GM23338 (cell line): ENCODE measurements around the gene NDUFS4. TPM values are rescaled to one million over a fixed set of nuclear protein-coding genes. Genes with fewer than 3 reads are reported as not detected.

ENCODE experiments used
- ATAC-seq: fragments of 200-7000 bp; cut with Tn5 transposase; 3 replicates; pipeline ENCODE4 v1.9.1; 2020
- DNase-seq: peaks from one replicate; pipeline ENCODE4 v3.0.0-alpha.2; 2015; ENCODE audit warnings: low spot score
- H2AFZ ChIP-seq: fragments of 200-600 bp; sonication (generic); 2 replicates; pipeline ENCODE4 v1.8.0; 2016; ENCODE audit warnings: antibody characterized with exemption, mild to moderate bottlenecking, moderate library complexity
- H3F3A ChIP-seq: fragments of 200-600 bp; sonication (generic); replicated peaks from 2 replicates; pipeline ENCODE4 v1.8.0; 2017; ENCODE audit warnings: antibody characterized with exemption, mixed run types, low read depth
- H3K27ac ChIP-seq: fragments of 200-600 bp; sonication (generic); 2 replicates; pipeline ENCODE4 v1.6.1; 2016; ENCODE audit warnings: low read depth
- H3K27me3 ChIP-seq: fragments of 200-600 bp; sonication (generic); 2 replicates; pipeline ENCODE4 v1.8.0; 2016; ENCODE audit warnings: mild to moderate bottlenecking, mixed run types, moderate library complexity; ENCODE audit not compliant: insufficient read depth
- H3K36me3 ChIP-seq: fragments of 200-600 bp; sonication (generic); 2 replicates; pipeline ENCODE4 v1.8.0; 2016; ENCODE audit warnings: mild to moderate bottlenecking; ENCODE audit not compliant: insufficient read depth
- H3K4me1 ChIP-seq: fragments of 200-600 bp; sonication (generic); 2 replicates; pipeline ENCODE4 v1.8.0; 2016; ENCODE audit warnings: mild to moderate bottlenecking, moderate library complexity; ENCODE audit not compliant: insufficient read depth
- H3K4me2 ChIP-seq: fragments of 200-600 bp; sonication (generic); 2 replicates; pipeline ENCODE4 v1.7.1; 2017; ENCODE audit warnings: mixed run types
- H3K4me3 ChIP-seq: fragments of 200-600 bp; sonication (generic); 2 replicates; pipeline ENCODE4 v1.6.1; 2016; ENCODE audit warnings: mixed run types
- H3K79me2 ChIP-seq: fragments of 200-600 bp; sonication (generic); replicated peaks from 2 replicates; pipeline ENCODE4 v1.8.0; 2017; ENCODE audit warnings: mild to moderate bottlenecking; ENCODE audit not compliant: insufficient read depth
- H3K9me2 ChIP-seq: fragments of 200-600 bp; sonication (generic); 2 replicates; pipeline ENCODE4 v1.8.0; 2017; ENCODE audit not compliant: insufficient read depth
- H4K20me1 ChIP-seq: fragments of 200-600 bp; sonication (generic); replicated peaks from 2 replicates; pipeline ENCODE4 v1.8.0; 2017; ENCODE audit warnings: mild to moderate bottlenecking; ENCODE audit not compliant: insufficient read depth
- H3K27ac Mint-ChIP-seq: 2 replicates; pipeline ENCODE4 v1.8.0; 2020; ENCODE audit warnings: inconsistent platforms, mild to moderate bottlenecking, moderate library complexity, mixed read lengths
- H3K27me3 Mint-ChIP-seq: 3 replicates; pipeline ENCODE4 v1.8.0; 2022; ENCODE audit warnings: low read depth, mild to moderate bottlenecking, moderate library complexity, mixed read lengths, inconsistent platforms; ENCODE audit not compliant: insufficient read depth, poor library complexity
- H3K36me3 Mint-ChIP-seq: 3 replicates; pipeline ENCODE4 v1.8.0; 2021; ENCODE audit warnings: low read depth, mild to moderate bottlenecking, inconsistent platforms, moderate library complexity, mixed read lengths
- H3K4me1 Mint-ChIP-seq: 3 replicates; pipeline ENCODE4 v1.8.0; 2020; ENCODE audit warnings: mild to moderate bottlenecking, inconsistent platforms, mixed read lengths
- H3K4me3 Mint-ChIP-seq: 3 replicates; pipeline ENCODE4 v1.8.0; 2021; ENCODE audit warnings: moderate library complexity, mild to moderate bottlenecking, inconsistent platforms, mixed read lengths
- H3K9me3 Mint-ChIP-seq: 3 replicates; pipeline ENCODE4 v1.8.0; 2020; ENCODE audit warnings: moderate library complexity, mild to moderate bottlenecking, inconsistent platforms, mixed read lengths
- ETS1 ChIP-seq: IDR thresholded peaks from 2 replicates; pipeline ENCODE4 v1.6.1; 2016; ENCODE audit warnings: antibody characterized with exemption
- EZH2 ChIP-seq: fragments of 200-600 bp; sonication (generic); IDR thresholded peaks from one replicate; pipeline ENCODE4 v1.8.0; 2017; ENCODE audit warnings: antibody characterized with exemption, mild to moderate bottlenecking, low read depth; ENCODE audit not compliant: unreplicated experiment
- EZH2phosphoT487 ChIP-seq: fragments of 200-600 bp; sonication (generic); IDR thresholded peaks from one replicate; pipeline ENCODE4 v1.8.1; 2018; ENCODE audit warnings: antibody characterized with exemption; ENCODE audit not compliant: unreplicated experiment
- JUNB ChIP-seq: IDR thresholded peaks from one replicate; pipeline ENCODE4 v1.6.1; 2016; ENCODE audit warnings: antibody characterized with exemption; ENCODE audit not compliant: unreplicated experiment
- POLR2AphosphoS5 ChIP-seq: IDR thresholded peaks from 2 replicates; pipeline ENCODE4 v1.6.1; 2016; ENCODE audit warnings: antibody characterized with exemption, low read depth
- STAT1 ChIP-seq: IDR thresholded peaks from one replicate; pipeline ENCODE4 v1.6.1; 2016; ENCODE audit warnings: antibody characterized with exemption; ENCODE audit not compliant: unreplicated experiment
- ZNF331 ChIP-seq: fragments of 250-450 bp; sonication (Bioruptor Pico); IDR thresholded peaks from 2 replicates; pipeline ENCODE4 v1.5.0; 2020; ENCODE audit warnings: low read depth, mild to moderate bottlenecking, moderate library complexity
- polyA plus RNA-seq: library from polyadenylated mRNA; unstranded; fragments of >200 nt; fragmentation: Nextera tagmentation; extraction: Ambion mirVana; gene quantifications from 2 replicates; pipeline ENCODE4 v1.2.1, GENCODE V29; 2016
- total RNA-seq: library from RNA; depleted of rRNA; stranded (reverse); fragments of >200 nt; shearing (Covaris generic); gene quantifications from 2 replicates; pipeline ENCODE4 v1.2.3, GENCODE V29; 2014
- TF ChIP-seq, protein P1 (sequence below): IDR thresholded peaks from one replicate; pipeline ENCODE4 v1.6.1; 2018; ENCODE audit warnings: antibody characterized with exemption; ENCODE audit not compliant: unreplicated experiment
- TF ChIP-seq, protein P2 (sequence below), 2 experiments: fragments of 200-600 bp in 1 of 2; sonication (generic) in 1 of 2; conservative IDR thresholded peaks; 2 replicates each; pipeline versions ENCODE4 v1.5.1 to v1.6.1; 2016 to 2017; ENCODE audit warnings: antibody characterized with exemption in 2 of 2, low read depth in 2 of 2, mild to moderate bottlenecking in 2 of 2, moderate library complexity in 1 of 2

NDUFS4 gene
- total and polyA plus RNA-seq, 2 experiments from 2014 or later = 65.6 to 151 TPM

- H3K27me3 ChIP-seq = no peaks in the 10 kb centered on the region
- H3K79me2 ChIP-seq = no peaks in the 10 kb centered on the region
- ATAC-seq (no peak), DNase-seq (no peak)
- Mint-ChIP-seq H3K9me3 (peaks cover 31% of the 10 kb centered on the region), H3K27me3 (no peaks in the 10 kb centered on the region), H3K4me1 (no peaks in the 10 kb centered on the region), H3K4me3 (no peak overlapping the region), H3K27ac (no peak overlapping the region), H3K36me3 (peaks cover 23% of the 10 kb centered on the region)
- no peak overlapping the region for H2AFZ ChIP-seq
- no peaks in the 10 kb centered on the region for H3K9me2 ChIP-seq
- H3K4me2 ChIP-seq = no peak overlapping the region
- H3K27ac ChIP-seq = no peak overlapping the region
- TF ChIP-seq POLR2AphosphoS5 = no peak
- no peak for TF ChIP-seq ETS1
- TF ChIP-seq, protein P1, sequence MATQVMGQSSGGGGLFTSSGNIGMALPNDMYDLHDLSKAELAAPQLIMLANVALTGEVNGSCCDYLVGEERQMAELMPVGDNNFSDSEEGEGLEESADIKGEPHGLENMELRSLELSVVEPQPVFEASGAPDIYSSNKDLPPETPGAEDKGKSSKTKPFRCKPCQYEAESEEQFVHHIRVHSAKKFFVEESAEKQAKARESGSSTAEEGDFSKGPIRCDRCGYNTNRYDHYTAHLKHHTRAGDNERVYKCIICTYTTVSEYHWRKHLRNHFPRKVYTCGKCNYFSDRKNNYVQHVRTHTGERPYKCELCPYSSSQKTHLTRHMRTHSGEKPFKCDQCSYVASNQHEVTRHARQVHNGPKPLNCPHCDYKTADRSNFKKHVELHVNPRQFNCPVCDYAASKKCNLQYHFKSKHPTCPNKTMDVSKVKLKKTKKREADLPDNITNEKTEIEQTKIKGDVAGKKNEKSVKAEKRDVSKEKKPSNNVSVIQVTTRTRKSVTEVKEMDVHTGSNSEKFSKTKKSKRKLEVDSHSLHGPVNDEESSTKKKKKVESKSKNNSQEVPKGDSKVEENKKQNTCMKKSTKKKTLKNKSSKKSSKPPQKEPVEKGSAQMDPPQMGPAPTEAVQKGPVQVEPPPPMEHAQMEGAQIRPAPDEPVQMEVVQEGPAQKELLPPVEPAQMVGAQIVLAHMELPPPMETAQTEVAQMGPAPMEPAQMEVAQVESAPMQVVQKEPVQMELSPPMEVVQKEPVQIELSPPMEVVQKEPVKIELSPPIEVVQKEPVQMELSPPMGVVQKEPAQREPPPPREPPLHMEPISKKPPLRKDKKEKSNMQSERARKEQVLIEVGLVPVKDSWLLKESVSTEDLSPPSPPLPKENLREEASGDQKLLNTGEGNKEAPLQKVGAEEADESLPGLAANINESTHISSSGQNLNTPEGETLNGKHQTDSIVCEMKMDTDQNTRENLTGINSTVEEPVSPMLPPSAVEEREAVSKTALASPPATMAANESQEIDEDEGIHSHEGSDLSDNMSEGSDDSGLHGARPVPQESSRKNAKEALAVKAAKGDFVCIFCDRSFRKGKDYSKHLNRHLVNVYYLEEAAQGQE = no peak
- no peaks in the 10 kb centered on the region for H3F3A ChIP-seq
- H3K36me3 ChIP-seq = peaks cover 4% of the 10 kb centered on the region
- no peak overlapping the region for H3K4me3 ChIP-seq
- no peaks in the 10 kb centered on the region for H3K4me1 ChIP-seq
- no peaks in the 10 kb centered on the region for H4K20me1 ChIP-seq
Observed at GRCh38 chr5:53512539-53512938, 47.9 kb upstream of the NDUFS4 start.

- peaks cover 2% of the 10 kb centered on the region for H3K27me3 Mint-ChIP-seq
- TF ChIP-seq EZH2phosphoT487 (no peak), STAT1 (no peak), JUNB (no peak), POLR2AphosphoS5 (no peak), ZNF331 (CRISPR knock-in tag) (no peak), ETS1 (no peak), EZH2 (no peak)
- TF ChIP-seq, protein P2, sequence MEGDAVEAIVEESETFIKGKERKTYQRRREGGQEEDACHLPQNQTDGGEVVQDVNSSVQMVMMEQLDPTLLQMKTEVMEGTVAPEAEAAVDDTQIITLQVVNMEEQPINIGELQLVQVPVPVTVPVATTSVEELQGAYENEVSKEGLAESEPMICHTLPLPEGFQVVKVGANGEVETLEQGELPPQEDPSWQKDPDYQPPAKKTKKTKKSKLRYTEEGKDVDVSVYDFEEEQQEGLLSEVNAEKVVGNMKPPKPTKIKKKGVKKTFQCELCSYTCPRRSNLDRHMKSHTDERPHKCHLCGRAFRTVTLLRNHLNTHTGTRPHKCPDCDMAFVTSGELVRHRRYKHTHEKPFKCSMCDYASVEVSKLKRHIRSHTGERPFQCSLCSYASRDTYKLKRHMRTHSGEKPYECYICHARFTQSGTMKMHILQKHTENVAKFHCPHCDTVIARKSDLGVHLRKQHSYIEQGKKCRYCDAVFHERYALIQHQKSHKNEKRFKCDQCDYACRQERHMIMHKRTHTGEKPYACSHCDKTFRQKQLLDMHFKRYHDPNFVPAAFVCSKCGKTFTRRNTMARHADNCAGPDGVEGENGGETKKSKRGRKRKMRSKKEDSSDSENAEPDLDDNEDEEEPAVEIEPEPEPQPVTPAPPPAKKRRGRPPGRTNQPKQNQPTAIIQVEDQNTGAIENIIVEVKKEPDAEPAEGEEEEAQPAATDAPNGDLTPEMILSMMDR (conservative IDR thresholded peaks at IDR 0.05; ENCODE audit: low read depth in 2 of 2) = no peak
- TF ChIP-seq, protein P1 = no peak
Observed at GRCh38 chr5:53515988-53516387, 44.5 kb upstream of the NDUFS4 start.

More at GRCh38 chr5:53515988-53516387, 44.5 kb upstream of the NDUFS4 start:
- Mint-ChIP-seq H3K4me1 (no peaks in the 10 kb centered on the region), H3K9me3 (peaks cover 11% of the 10 kb centered on the region; the same call in 2 of the 3 replicates), H3K27ac (no peak overlapping the region), H3K4me3 (no peak overlapping the region), H3K36me3 (no peaks in the 10 kb centered on the region)
- H3K9me2 ChIP-seq = no peaks in the 10 kb centered on the region
- H3K4me2 ChIP-seq = no peak overlapping the region
- H3K79me2 ChIP-seq = no peaks in the 10 kb centered on the region
- no peak overlapping the region for H3K27ac ChIP-seq
- ATAC-seq (no peak), DNase-seq (no peak)
- H3F3A ChIP-seq = no peaks in the 10 kb centered on the region
- no peaks in the 10 kb centered on the region for H3K27me3 ChIP-seq
- no peaks in the 10 kb centered on the region for H3K4me1 ChIP-seq
- no peak overlapping the region for H2AFZ ChIP-seq
- H3K36me3 ChIP-seq = no peaks in the 10 kb centered on the region; the same call in 1 of the 2 replicates
- no peak overlapping the region for H3K4me3 ChIP-seq
- H4K20me1 ChIP-seq = no peaks in the 10 kb centered on the region
